HuH-7 (cell line): ENCODE data around the gene PHOSPHO2.
A peak's percentile ranks its signal among the peaks of the same experiment; 100 is the strongest.
"Not testable (repeated sequence)": the region's sequence is repeated elsewhere in the genome, so short reads cannot be mapped to it uniquely, and the experiment has no call there.

Source experiments
- DNase-seq: peaks from one replicate; pipeline ENCODE4 v3.0.0; 2011; ENCODE audit warnings: low spot score

PHOSPHO2 gene

GRCh38 chr2:169684135-169684565, 10.1 kb upstream of the PHOSPHO2 start:
- DNase-seq, result no peak

GRCh38 chr2:169684712-169685111, 9.6 kb upstream of the PHOSPHO2 start:
- DNase-seq, result not testable (repeated sequence)

GRCh38 chr2:169686825-169687224, 7.4 kb upstream of the PHOSPHO2 start:
- DNase-seq, result not testable (repeated sequence)

GRCh38 chr2:169687943-169688342, 6.3 kb upstream of the PHOSPHO2 start:
- DNase-seq, result not testable (repeated sequence)

- DNase-seq, result no peak
Observed at GRCh38 chr2:169690958-169691357, 3.3 kb upstream of the PHOSPHO2 start.

GRCh38 chr2:169692718-169693117, 1.6 kb upstream of the PHOSPHO2 start:
- DNase-seq, result no peak

- DNase-seq, result peak; percentile 42
Observed at GRCh38 chr2:169693360-169693759, 909 bp upstream of the PHOSPHO2 start.

- DNase-seq, result no peak
Observed at GRCh38 chr2:169694894-169695260, 608 bp downstream of the PHOSPHO2 start.

- DNase-seq, result no peak
Observed at GRCh38 chr2:169696381-169696780, 2.1 kb downstream of the PHOSPHO2 start.

- DNase-seq, result not testable (repeated sequence)
Observed at GRCh38 chr2:169699173-169699572, 4.9 kb downstream of the PHOSPHO2 start.

GRCh38 chr2:169702996-169703395, 8.7 kb downstream of the PHOSPHO2 start:
- no peak for DNase-seq

- DNase-seq, result no peak
Observed at GRCh38 chr2:169704160-169704708, 10.0 kb downstream of the PHOSPHO2 start.

GRCh38 chr2:169705927-169706326, 11.7 kb downstream of the PHOSPHO2 start:
- DNase-seq, result no peak

GRCh38 chr2:169707626-169708025, 13.4 kb downstream of the PHOSPHO2 start:
- DNase-seq, result no peak

- no peak for DNase-seq
Observed at GRCh38 chr2:169709331-169709730, 15.1 kb downstream of the PHOSPHO2 start.

GRCh38 chr2:169709981-169710380, 15.7 kb downstream of the PHOSPHO2 start:
- DNase-seq, result no peak

- no peak for DNase-seq
Observed at GRCh38 chr2:169711751-169712509, 17.7 kb downstream of the PHOSPHO2 start.

- no peak for DNase-seq
Observed at GRCh38 chr2:169712791-169713227, 18.5 kb downstream of the PHOSPHO2 start.

- DNase-seq, result no peak
Observed at GRCh38 chr2:169713331-169713730, 19.1 kb downstream of the PHOSPHO2 start.

GRCh38 chr2:169714699-169715098, 20.4 kb downstream of the PHOSPHO2 start:
- no peak for DNase-seq

- peak; percentile 63 for DNase-seq
Observed at GRCh38 chr2:169715379-169716237, 21.3 kb downstream of the PHOSPHO2 start.

- DNase-seq, result no peak
Observed at GRCh38 chr2:169716238-169716886, 22.1 kb downstream of the PHOSPHO2 start.
